Cardiac muscle cell (in vitro differentiated cells and primary cell): Measurements from ENCODE around the gene FGF22. TPM values are rescaled to one million over a fixed set of nuclear protein-coding genes. Genes with fewer than 3 reads are reported as not detected.

Experiments used
- DNase-seq, 2 donors: peaks; one replicate each; pipeline versions ENCODE4 v3.0.0 to v3.0.0-alpha.2; 2010 to 2017; ENCODE audit warnings: low read depth in 1 of 2, low spot score in 1 of 2
- H3K27ac ChIP-seq: fragments of 200-600 bp; sonication (generic); 2 replicates; pipeline ENCODE4 v1.5.1; 2016
- H3K27me3 ChIP-seq: fragments of 200-600 bp; sonication (generic); 2 replicates; pipeline ENCODE4 v1.6.0; 2016; ENCODE audit warnings: control low read depth
- H3K36me3 ChIP-seq: fragments of 200-600 bp; sonication (generic); 2 replicates; pipeline ENCODE4 v1.5.1; 2016; ENCODE audit warnings: control low read depth
- H3K4me1 ChIP-seq: fragments of 200-600 bp; sonication (generic); 2 replicates; pipeline ENCODE4 v1.8.1; 2017; ENCODE audit warnings: low read depth, mild to moderate bottlenecking, mixed run types
- H3K4me3 ChIP-seq: fragments of 200-600 bp; sonication (generic); 2 replicates; pipeline ENCODE4 v1.5.1; 2016; ENCODE audit warnings: mild to moderate bottlenecking
- H3K9me3 ChIP-seq: fragments of 200-600 bp; sonication (generic); 2 replicates; pipeline ENCODE4 v1.5.1; 2017; ENCODE audit warnings: low read depth, mild to moderate bottlenecking, control low read depth
- CTCF ChIP-seq: IDR thresholded peaks from 2 replicates; pipeline ENCODE4 v1.5.1; 2012; ENCODE audit warnings: low read depth, mild to moderate bottlenecking, low read length
- polyA plus RNA-seq: library from polyadenylated mRNA; unstranded; fragments of >200 nt; fragmentation: Nextera tagmentation; extraction: Ambion mirVana; gene quantifications from 2 replicates; pipeline ENCODE4 v1.2.1, GENCODE V29; 2016
- total RNA-seq: library from RNA; depleted of rRNA; stranded (reverse); fragments of >200 nt; gene quantifications from 2 replicates; pipeline ENCODE4 v1.2.3, GENCODE V29; 2016

The FGF22 gene
- total and polyA plus RNA-seq, 2 experiments from 2014 or later: 0.92 TPM; not detected in 1

- no peaks in the 10 kb centered on the region for H3K36me3 ChIP-seq
- no peak for TF ChIP-seq CTCF
- peaks cover 4% of the 10 kb centered on the region for H3K4me1 ChIP-seq
- no peak overlapping the region for H3K4me3 ChIP-seq
- DNase-seq: no peak
- no peaks in the 10 kb centered on the region for H3K9me3 ChIP-seq
- peaks cover 16% of the 10 kb centered on the region for H3K27me3 ChIP-seq
- H3K27ac ChIP-seq: no peak overlapping the region
Observed at GRCh38 chr19:638906-639252, 800 bp upstream of the FGF22 start.

- Histone ChIP-seq H3K9me3 (no peaks in the 10 kb centered on the region), H3K27ac (no peak overlapping the region), H3K4me1 (no peaks in the 10 kb centered on the region), H3K4me3 (peak overlapping the region; percentile 33), H3K27me3 (peaks cover 16% of the 10 kb centered on the region), H3K36me3 (no peaks in the 10 kb centered on the region)
- no peak for TF ChIP-seq CTCF
- DNase-seq: no peak
Observed at GRCh38 chr19:640161-640558, 481 bp downstream of the FGF22 start.

DNA sequence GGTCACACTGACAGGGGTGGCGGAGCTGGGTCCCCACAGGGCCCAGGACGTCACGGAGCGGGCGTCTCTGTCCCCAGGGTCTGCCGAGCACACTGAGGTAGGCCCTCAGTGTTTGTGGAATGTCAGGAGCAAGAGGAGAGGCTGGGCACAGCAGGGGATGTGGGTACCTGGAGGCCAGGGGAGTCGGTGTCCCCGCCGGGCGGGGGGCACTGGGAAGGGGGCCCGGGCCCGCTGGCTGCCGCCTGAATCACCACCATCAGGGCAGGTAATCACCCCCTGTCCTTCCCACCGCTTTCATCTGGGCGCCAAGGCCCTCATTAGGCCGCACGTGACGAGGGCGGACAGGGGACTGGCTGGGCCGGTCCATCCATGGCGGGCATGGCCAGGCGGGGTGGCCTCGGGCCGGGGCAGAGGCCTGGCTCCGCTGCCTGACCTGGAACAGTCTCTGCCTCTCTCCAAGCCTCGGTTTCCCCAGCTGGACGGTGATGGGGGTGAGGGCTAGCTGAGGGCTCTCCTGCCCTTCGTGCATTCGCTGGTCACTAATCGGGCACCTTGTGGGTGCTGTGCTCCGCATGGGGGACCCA is 1.0 kb downstream of the FGF22 start:
- no peak overlapping the region for H3K27ac ChIP-seq
- peaks cover 16% of the 10 kb centered on the region for H3K27me3 ChIP-seq
- no peak for DNase-seq
- no peaks in the 10 kb centered on the region for H3K9me3 ChIP-seq
- no peak for TF ChIP-seq CTCF
- no peak overlapping the region for H3K4me3 ChIP-seq
- no peaks in the 10 kb centered on the region for H3K4me1 ChIP-seq
- H3K36me3 ChIP-seq: no peaks in the 10 kb centered on the region

- no peak for TF ChIP-seq CTCF
- DNase-seq: no peak
- H3K4me3 ChIP-seq: no peak overlapping the region
- H3K9me3 ChIP-seq: no peaks in the 10 kb centered on the region
- H3K27me3 ChIP-seq: peaks cover 16% of the 10 kb centered on the region
- H3K27ac ChIP-seq: no peak overlapping the region
- no peaks in the 10 kb centered on the region for H3K36me3 ChIP-seq
- no peaks in the 10 kb centered on the region for H3K4me1 ChIP-seq
Observed at GRCh38 chr19:641702-642101, 2.0 kb downstream of the FGF22 start.

DNA sequence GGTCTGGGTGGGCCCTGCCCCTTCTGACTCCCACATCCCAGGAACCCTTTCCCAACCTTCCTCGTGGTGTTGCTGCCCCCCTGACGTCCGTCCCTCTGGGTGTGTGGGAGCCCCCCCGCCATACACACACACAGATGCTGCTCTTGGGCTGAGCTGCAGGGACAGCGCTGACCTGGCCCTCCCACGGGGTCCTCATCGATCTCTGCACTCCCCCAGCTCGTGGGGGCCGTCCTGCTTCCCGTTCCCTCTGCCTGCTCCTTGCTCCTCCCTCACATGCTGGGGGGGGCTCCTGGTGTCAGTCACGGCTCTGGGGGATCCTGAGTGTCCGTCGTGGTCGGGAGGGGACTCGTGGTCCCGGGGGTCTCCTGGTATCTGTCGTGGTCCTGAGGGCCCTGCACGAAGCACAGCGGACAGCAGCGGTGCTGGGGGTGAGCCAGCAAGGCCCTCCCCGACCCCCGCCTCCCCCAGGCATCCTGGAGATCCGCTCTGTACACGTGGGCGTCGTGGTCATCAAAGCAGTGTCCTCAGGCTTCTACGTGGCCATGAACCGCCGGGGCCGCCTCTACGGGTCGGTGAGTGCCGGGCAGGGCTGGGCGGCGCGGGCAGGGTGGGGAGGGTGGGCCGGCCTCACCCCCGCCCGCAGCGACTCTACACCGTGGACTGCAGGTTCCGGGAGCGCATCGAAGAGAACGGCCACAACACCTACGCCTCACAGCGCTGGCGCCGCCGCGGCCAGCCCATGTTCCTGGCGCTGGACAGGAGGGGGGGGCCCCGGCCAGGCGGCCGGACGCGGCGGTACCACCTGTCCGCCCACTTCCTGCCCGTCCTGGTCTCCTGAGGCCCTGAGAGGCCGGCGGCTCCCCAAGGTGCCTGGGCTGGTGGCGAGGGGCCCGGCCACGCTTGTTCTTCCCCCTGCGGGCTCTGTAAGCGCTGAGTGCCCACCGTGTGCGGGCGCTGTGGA is 3.4 kb downstream of the FGF22 start:
- no peaks in the 10 kb centered on the region for H3K4me1 ChIP-seq
- no peak overlapping the region for H3K4me3 ChIP-seq
- no peak for TF ChIP-seq CTCF

More for the DNA sequence above, 3.4 kb downstream of the FGF22 start:
- Histone ChIP-seq H3K36me3 (peaks cover 11% of the 10 kb centered on the region), H3K9me3 (no peaks in the 10 kb centered on the region), H3K27me3 (peaks cover 14% of the 10 kb centered on the region), H3K27ac (no peak overlapping the region)
- DNase-seq: no peak
